SIG-M5 treated with dmso at 0.1 percent for 504 hours (cell line): ENCODE results near the gene ETV7.
"Not testable (repeated sequence)": the region's sequence is repeated elsewhere in the genome, so short reads cannot be mapped to it uniquely, and the experiment has no call there.

Source experiments
- DNase-seq: peaks from one replicate; lab custom pipeline; 2025; ENCODE audit not compliant: unreplicated experiment; lab: John Stamatoyannopoulos, UW

ETV7 gene

DNA sequence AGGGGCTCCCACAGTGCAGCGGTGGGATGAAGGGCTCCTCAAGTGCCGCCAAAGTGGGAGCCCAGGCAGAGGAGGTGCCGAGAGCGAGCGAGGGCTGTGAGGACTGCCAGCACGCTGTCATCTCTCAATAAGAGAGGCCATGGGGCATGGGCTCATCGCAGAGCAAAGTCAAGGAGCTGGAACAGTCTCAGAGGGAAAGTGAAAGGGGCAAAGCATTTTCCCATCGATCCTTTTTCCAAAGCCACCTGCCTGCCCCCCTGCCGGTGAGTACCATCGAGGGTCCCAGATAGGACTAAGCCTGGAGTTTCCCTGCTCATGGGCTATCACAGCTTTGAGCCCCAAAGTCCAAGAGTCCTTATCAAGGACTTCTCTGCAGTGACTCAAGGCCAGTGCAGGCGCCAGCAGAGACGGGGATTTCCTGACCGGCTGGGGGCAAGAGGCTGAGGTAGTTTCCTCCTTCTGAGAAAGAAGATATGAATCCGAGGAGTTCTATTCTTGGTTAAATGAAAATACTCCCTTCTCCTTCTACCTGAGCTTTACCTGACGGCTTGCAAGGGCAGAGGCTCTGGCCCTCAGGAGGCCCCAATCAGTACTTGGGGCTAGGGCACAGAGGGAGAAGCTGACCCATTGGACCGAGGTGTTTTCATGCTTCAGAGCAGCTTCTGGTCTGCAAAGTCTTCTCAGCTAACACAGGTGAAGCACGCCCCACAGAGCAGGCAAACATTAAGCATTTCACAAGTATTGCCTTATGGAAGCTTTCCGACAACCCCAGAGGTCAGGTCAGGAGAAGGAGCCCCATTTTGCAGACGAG is 22.6 kb downstream of the ETV7 start:
- no peak for DNase-seq

DNA sequence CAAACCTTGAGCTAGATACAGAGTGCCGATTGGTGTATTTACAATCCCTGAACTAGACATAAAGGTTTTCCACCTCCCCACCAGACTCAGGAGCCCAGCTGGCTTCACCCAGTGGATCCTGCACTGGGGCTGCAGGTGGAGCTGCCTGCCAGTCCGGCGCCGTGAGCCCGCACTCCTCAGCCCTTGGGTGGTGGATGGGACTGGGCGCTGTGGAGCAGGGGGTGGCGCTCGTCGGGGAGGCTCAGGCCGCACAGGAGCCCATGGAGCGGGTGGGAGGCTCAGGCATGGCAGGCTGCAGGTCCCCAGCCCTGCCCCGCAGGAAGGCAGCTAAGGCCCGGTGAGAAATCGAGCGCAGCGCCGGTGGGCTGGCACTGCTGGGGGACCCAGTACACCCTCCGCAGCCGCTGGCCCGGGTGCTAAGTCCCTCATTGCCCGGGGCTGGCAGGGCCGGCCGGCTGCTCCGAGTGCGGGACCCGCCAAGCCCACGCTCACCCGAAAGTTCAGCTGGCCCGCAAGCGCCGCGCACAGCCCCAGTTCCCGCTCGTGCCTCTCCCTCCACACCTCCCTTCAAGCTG is 23.3 kb downstream of the ETV7 start:
- DNase-seq = not testable (repeated sequence)

DNA sequence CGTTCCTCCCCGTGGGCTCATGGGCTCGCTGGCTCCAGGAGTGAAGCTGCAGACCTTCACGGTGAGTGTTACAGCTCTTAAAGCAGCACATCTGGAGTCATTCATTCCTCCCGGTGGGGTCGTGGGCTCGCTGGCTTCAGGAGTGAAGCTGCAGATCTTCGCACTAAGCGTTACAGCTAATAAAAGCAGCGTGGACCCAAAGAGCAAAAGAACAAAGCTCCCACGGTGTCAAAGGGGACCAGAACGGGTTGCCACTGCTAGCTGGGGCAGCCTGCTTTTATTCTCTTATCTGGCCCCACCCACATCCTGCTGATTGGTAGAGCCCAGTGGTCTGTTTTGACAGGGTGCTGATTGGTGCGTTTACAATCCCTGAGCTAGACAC is 24.1 kb downstream of the ETV7 start:
- not testable (repeated sequence) for DNase-seq

DNA sequence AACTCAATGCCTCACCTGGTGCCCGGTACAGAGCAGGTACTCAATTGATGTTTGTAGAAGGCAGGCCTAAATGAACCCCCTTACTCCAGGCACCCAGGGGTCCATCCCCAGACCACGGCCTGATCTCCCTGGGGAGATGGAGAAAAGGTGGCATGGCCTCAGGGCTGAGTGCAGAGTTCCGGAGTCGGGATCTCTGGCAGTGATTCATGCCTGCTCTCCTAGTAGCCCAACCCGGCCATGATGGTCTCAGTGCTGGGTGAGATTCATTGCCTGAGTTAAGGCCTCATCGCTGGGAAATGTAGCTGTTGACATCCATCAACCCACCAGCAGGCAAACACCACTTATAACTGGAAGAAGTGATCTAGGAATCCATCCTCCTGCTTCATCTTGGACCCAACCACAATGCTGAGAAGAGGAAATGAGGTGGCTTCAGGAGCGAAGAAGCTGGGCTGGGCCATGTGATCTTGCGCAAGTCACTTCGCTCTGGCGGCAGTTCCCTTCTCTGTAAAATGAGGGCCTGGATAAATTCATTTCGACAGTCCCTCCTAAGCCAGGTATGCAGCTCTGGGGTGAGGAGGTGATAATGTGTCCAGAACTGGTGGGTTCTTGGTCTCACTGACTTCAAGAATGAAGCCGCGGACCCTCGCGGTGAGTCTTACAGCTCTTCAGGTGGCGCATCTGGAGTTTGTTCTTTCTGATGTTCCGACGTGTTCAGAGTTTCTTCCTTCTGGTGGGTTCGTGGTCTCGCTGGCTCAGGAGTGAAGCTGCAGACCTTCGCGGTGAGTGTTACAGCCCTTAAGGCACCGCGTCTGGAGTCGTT is 24.7 kb downstream of the ETV7 start:
- peak; percentile 82 for DNase-seq

DNA sequence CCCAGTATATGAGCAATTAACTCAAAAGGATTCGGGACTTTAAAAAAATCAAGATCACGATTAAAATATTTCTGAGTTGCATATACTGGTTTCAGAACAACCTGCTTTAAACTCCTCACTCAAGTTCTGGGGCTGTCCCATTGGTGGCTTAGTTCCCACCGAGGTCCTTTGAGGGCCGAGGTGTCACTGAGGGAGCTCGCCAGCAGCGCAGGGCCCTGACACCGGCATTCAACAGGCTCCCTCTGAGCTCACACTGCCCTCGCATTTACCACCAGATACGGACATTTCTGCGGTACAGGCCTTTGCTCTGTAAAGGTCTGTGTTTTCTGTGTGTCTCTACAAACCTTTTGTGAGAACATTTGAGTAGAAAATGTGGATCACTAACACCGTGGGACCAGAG is 26.4 kb downstream of the ETV7 start:
- no peak for DNase-seq

DNA sequence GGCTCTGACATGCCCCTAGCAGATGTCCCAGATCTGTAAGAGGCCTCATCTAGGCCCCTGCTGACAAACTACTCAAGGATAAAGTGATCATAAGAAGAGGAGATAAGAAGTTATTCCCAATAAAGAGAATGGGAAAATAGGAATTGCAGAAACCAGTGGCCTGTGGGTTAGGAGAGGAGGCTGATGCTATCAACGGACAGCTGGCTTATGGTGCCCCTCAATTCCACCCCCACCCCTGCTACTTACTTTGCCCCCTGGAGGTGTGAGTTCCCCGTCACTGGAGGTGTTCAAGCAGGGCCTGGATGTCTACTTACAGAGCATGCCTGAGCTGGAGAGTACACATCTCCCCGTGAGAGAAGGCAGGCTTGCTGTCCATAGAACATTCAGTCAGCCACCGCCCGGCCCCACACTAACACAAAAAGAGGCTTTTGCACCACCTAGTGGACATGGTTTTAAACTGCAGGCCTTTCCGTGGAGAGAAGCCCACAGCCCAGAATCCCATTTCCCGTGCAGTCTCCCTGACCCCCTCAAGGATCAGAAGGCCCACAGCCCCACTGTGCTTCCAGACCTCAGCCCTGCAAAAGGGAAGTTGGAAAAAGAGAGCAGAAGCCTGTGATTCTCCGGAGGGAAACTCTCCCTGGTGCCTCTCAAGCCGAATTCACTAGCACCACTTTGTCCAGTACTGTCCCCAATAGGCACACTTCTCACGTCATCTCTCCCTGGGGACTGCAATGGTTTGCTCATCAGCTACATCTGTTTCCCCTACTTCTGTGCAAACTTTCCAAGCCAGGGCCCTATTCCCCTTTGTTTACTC is 27.0 kb downstream of the ETV7 start:
- DNase-seq = peak; percentile 80

DNA sequence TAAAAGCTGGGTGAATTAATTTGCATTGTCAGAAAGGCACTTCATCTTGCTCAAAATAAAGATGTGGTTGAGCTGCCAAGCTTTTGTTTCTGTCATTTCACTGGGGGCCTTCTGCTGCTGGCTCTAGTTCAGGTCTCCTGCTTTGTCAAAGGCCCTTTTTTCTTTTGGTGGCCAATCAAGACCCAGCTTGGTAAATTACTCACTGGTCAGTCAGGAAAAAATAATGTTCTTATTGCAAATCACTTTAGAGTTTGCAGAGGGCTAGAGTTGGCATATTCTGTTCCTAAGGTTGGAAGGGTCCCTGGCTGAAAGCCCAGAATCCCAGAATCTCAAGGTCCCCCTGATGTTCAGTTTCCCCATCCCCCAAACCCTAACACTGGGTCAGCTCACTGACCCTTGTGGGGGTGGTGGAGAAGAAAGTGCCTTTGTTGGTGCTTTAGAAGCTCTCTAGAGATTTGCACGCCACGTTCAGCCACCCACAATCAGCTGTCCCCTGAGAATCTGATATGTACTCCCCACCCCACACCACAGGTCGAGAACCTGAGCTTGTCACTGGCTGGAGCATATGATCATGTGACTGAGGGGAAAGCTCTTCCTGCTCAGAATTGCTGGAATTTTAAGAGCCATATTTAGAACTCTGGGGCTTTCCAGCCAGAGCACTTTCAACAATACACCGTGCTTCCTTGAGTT is 29.1 kb downstream of the ETV7 start:
- DNase-seq = no peak

DNA sequence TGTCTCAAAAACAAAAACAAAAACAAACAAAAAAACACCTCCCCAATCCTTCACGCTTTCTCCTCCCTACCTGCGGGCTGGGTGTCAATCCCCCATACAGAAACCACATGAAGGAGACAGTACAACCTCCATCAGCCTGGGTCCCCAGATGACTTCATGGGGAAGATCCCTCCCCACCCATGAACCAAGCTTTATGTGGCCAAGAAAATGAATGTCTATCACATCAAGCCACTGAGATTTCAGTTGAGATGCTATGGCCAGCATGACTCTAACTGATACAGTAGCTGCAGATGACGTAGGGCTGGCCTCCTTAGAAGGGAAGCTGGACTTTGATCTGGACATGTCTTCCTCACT is 29.6 kb downstream of the ETV7 start:
- DNase-seq = no peak

DNA sequence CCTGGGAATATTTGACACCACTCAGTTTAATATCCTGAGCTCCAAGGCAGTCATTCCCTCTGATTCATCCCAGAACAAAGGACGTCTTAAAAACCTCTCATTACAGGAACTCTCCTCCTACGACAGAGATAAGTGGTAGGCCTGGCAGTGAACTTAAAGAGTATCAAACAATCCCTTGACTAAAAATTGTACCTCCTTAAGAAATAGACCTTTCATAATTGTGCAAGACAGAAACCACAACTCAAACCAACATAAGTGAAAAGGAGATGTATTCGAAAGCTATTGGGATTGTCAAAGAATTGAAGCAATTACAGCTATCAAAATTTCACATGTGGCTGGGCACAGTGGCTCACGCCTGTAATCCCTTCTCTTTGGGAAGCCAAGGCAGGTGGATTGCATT is 31.6 kb downstream of the ETV7 start:
- DNase-seq = peak; percentile 68

DNA sequence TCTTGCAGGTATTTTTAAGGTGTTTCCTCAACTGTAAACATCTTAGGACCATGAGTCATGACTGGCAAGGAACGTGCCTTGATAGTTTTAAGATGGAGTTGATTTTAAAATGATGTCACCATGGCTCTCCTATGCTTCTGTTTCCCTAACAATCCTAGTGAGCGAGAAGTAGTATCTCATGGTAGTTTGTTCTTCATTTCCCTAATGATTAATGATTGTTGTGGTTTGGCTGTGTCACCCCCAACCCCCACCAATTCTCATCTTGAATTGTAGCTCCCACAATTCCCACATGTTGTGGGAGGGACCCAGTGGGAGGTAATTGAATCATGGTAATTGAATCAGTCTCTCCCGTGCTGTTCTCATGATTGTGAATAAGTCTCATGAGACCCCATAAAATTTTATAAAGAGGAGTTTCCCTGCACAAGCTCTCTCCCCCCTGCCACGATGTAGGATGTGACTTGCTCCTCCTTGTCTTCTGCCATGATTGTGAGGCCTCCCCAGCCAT is 34.0 kb downstream of the ETV7 start:
- DNase-seq = no peak

DNA sequence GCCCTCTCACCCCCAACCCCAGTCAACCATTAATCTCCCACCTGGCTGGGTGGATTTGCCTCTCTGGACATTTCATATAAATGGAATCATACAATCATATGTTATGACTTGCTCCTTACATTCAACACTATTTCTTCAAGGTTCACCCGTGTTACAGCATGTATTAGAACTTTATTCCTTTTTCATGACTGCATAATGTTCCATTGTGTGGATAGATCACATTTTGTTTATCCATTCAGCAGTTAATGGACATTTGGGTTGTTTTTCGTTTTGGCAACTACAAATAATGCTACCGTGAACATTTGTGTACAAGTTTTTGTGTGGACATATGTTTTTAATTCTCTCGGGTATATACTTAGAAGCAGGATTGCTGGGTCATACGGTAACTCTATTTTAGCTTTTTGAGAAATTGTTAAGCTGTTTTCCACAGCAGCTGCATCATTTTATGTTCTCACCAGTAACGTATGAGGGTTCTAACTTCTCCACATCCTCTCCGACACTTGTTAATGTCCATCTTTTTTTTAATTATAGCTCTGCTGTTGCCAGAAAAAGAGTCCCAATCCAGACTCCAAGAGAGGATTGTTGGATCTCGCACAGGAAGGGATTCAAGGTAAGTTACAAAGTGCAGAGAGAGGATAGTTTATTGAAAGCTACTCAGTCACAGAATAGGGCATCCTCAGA is 34.9 kb downstream of the ETV7 start:
- no peak for DNase-seq

DNA sequence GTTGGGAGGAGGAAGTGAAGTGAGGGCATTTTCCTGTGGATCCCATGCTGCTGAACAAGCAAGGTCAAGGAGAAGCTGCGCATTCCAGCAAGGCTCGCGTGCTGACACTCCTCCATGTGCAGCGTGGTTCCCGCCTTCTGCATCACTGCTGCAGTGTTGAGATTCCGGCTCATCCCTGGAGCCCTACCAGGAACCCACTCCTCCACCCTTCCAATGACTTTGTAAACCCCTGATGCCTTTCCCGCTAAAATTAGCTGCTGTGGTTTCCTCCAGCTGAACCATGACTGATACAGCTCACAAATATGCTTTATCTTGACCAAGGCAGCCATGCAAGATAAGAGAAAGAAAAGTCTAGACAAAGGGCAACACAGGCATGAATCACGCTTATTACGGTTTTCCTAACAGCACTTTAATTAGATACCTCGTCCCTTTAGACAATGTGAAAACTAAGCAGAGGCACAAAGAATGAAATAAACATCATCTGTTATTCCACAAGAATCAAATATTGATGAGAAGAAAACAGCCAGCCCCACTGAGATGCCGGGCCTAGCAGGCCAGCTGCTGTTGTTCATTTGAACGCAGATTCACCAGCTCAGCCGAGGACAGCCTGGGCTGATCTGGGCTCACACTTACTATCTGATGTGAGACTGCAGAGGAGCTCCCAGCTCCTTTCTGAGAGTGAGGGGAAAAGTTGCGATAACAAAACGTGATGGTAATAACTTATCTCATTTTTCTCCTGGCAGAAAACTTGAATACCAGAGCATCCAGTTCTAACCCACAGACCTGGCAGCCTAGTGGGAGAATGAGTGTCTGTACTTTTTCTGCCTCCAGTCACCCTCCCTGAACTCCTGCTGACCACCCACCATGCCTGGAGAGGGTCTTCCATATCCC is 36.5 kb downstream of the ETV7 start:
- no peak for DNase-seq

DNA sequence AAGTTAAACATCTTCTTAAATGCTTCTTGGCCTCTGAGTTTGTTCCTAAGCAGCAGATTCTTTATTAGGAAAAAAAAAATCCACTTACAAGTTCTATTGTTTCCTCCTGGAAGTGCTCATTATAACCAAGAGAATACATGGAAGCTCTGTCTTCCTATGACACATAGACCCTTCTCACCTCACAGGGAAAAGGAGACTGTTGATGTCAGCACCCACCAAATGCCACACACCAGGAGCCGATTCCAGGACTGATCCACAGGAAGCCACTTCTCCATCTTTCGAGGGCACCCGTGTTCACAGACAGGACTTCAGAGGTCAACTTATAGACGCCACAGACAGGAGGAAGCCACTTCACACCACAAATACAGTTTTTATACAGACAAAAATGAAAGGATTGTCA is 37.4 kb downstream of the ETV7 start:
- DNase-seq = no peak

DNA sequence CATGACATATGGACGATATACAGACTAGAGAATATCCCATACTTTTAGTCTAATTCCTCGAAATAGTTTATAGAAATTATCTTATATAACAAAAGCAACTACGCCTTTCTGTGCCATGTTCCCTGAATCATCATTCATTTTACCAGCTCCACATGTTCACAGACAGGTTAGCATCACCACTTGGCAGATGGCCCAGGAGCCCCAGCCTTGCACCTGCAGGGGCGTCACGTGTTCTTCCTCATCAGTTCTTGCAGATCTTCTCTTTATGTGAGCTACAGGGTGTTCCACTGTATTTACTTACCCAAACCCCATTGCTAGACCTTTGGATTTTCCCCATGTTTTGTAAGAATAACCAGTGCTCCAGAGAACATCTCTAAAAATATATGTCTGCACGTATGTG is 38.2 kb downstream of the ETV7 start:
- no peak for DNase-seq

DNA sequence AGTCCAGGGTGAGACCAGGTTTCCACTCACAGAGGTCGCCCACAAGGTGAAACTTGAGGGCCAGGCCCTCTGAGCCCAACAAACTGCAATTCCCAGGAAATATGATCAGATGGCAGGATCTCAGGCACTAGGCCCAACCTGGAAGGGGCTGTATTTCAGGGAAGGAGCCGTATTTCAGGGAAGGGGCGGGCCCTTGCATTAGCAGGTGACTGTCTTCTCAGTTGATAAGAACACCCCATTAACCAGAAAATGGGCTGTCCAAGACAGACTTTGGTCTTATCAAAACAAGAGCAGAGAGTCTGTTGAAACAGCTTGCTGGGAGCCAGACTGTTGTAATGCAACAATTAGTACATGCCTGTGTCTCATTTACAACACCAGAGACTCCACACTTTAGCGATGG is 39.8 kb downstream of the ETV7 start:
- no peak for DNase-seq

DNA sequence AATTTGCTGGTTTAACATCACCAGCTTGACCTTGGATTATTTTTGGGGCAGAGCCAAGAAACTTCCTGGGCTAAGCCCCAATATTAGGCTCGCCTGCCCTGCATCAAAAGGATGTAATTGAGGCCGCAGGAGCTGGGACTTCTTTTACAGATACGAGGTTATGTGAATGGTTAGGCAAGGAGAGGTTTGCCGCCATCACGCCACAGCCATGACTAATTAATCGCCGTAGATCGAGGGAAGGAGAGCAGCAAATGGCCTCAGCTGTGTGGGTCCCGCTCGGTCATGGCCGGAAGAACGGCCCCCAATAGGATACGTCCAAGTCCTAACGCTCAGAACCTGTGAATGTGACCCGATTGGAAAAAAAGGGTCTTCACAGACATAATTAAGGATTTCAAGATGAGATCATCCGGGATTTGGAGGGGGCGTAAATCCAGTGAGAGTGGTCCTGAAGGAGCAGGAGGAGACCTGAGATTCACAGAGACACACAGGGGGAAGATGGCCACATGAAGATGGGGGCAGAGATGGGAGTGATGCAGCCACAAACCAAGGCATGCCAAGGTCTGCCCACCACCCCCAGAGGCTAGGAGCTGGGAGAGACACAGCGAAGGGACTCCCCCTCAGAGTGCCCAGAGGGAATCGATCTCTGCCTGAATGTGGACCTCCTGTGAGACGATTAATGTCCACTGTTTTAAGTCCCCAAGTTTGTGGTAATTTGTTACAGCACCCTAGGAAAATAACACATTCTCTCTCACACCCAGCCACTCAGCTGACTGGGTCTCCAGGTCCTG is 40.8 kb downstream of the ETV7 start:
- no peak for DNase-seq

DNA sequence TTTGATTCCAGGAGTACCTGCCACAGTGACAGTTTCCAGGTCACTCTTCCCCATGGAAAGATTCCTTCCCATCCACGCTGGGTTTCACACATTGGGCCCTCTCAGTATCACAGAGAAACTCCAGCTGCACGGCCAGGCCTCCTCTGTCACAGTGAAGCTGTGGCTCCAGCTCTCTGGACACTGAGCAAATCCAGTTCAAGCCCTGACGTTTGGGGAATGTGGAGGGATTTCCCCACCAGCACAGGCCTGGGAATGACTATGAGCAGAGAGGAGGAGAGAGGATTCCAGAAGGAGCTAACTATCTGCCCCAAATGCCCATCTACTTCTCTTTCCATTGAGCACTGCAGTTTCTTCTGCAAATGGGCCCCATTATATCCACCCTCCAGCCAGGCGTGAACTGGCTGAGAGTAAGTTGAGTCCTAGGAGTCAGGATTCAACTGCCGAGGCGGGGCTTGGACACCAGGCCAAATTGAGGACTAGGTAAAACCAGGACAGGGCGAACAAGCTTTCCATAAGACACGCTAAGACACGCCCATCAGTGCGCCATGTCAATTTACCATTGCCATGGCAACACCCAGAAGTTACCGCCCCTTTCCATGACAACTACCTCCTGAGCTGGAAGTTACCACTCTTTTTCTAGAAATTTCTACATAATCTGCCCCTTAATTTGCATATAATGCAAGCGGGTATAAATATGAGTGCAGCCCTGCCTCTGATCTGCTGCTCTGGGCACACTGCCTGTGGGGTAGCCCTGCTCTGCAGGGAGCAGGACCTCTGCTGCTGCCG is 41.6 kb downstream of the ETV7 start:
- no peak for DNase-seq
